ENCODE data around the gene ABCC3. TPM values are rescaled to one million over a fixed set of nuclear protein-coding genes. Genes with fewer than 3 reads are reported as not detected.

Gene ABCC3
- total and polyA plus RNA-seq, 2 of the 8 experiments (the other 6 are each of a cell fraction or from before 2014, with no cell fraction given): 0.35 to 0.37 TPM

- no peak for TF ChIP-seq RXRA (IDR thresholded peaks at IDR 0.05; ENCODE audit: insufficient read depth, low read depth, low read length)
Observed at GRCh38 chr17:50624321-50624934, 10.3 kb upstream of the ABCC3 start (continued).

Data from H1 (cell line).